NCI-H446 (cell line): Measurements from ENCODE around the gene DPP8.
"Not testable (repeated sequence)": the region's sequence is repeated elsewhere in the genome, so short reads cannot be mapped to it uniquely, and the experiment has no call there.

ENCODE experiments used
- DNase-seq, 2 experiments: peaks; one replicate each; lab custom pipeline; 2025; lab: John Stamatoyannopoulos, UW

Gene DPP8

DNA sequence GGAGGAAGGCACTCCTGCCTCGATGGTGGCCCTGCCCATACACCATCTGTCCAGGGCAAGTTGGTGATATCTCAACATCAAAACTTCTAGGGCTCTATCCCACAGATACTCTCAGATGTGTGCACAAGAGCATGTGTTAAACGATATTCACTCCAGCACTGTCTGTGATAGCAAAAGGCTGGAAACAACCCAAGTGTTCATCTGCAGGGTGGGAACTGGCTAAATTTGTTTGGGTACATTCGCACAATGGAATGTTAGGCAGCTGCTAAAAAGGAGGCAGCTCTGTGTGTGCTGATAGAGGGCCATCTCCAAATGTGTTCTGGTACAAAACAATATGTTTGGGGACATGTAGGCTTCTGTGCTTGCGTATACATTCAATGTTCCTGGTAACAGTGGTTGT lies 114.5 kb downstream of the DPP8 start:
- DNase-seq: no peak

DNA sequence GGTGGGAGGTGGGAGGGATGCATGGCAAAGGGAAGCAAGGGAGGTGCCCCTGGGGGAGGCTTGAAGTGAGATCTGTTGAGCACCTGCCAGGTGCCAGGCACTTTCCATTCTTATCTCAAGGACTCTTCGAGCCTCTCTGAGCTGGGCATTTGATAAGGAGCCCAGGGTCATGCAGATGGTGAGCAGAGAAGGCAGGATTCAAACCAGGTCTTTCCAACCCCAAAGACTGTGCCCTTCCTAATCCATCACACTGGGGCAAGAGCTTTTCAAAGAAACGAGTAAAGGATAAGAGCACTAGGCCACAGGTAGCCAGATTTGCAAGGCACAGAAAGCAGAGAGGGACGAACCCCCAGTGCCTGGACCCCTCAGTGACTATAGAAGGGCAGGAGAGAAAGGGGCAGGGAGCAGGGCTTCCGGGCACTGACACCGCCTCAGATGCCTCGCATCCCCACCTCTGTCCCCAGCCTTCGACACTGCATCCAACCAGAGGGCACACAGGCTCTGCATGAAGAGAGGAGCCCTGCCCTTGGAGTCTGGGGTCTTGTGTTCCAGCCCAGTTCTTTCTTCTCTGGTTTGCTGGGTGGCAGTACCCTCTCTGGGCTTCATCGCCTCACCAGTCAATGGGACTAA lies 115.8 kb downstream of the DPP8 start:
- no peak for DNase-seq

DNA sequence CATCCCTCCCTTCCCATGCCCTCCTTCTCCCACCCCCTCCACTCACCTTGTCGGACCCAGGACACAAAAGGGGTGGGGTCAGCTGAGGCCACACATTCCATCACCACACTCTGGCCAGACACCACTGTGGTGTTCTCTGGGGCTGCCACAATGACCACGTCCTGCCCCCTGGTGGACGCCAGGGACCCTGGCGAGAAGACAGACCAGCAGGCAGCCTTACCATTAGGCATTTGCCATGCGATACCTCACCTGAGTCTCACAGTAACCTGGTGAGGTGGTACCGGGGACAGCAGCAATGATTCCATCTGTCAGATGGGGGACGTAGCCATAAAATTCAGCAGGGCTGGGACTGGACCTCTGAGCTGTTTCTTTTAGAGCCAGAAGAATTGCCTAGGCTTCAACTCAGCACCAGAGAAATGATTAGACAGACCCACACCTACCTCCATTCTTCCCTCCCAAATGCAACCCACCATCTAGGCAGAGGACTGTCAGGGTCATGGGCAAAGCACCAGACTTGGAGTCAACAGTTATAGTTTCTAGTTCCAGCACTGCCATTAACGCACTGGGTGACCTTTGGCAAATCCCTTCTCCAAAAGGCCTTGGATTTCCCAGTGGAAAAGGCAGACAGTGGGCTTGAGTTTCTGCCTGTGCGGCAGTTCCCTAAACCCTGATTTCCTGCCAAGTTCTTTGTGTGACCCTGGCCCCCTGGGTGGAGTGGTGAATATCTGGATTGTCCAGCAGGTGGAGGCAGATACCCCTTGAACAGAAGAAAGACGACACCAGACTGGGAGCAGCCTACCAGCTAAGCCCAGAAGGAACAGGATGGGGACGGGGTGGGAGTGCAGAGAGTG lies 116.5 kb downstream of the DPP8 start:
- peak; percentile 58 to 89 for DNase-seq

DNA sequence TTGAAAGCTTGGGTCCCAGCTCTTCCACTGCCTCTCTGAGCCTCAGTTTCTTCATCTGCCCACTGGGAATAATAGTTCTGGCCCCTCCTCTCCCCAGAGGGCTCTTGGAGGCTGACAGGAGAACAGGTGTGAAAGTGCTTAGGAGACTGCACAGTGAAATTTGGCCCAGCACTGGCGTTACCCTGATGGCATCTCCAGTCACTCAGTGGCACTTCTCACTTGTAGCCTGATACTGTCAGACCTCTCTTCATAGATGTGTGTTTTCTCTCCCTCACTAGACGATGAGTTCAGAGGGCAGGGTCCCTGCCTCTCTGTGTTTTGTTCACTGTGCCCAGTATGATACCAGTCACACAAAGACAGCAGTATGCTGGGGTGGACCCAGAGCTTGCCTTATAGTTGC lies 117.5 kb downstream of the DPP8 start:
- no peak for DNase-seq

DNA sequence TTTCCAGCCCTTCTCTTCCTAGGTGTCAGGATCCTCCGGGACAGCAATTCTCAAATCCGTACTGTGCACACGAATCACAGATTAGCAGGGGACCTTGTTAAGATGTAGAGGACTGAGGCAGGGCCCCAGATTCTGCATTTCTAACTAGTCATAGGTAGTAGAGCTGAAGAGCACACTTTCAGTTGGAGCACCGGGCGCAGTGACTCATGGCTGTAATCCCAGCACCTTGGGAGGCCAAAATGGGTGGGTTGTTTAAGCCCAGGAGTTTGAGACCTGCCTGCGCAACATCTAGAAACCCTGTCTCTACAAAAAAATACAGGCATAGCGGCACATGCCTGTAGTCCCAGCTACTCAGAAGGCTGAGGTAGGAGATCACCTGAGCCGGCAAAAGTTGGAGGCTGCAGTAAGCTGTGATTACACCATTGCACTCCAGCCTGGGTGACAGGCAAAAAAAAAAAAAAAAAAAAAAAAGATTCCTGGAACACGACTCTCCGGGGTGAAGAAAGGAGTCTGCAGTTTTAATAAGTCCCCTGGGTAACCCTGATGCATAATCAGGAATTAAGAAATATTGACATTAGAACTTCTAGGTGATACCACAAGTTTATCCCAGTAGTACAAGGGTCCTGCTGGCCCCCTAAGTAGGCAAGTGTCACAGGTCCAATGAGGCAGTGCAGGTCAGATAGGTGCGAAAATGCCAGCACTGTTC lies 118.3 kb downstream of the DPP8 start:
- no peak for DNase-seq

DNA sequence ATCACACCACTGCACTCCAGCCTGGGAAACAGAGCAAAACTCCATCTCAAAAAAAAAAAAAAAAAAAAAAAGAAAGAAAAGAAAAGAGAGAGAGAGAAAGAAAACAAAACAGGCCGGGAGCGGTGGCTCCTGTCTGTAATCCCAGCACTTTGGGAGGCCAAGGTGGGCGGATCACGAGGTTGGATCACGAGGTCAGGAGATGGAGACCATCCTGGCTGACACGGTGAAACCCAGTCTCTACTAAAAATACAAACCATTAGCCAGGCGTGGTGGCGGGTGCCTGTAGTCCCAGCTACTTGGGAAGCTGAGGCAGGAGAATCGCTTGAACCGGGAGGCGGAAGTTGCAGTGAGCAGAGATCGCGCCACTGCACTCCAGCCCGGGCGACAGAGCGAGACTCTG lies 119.0 kb downstream of the DPP8 start:
- DNase-seq: not testable (repeated sequence)

DNA sequence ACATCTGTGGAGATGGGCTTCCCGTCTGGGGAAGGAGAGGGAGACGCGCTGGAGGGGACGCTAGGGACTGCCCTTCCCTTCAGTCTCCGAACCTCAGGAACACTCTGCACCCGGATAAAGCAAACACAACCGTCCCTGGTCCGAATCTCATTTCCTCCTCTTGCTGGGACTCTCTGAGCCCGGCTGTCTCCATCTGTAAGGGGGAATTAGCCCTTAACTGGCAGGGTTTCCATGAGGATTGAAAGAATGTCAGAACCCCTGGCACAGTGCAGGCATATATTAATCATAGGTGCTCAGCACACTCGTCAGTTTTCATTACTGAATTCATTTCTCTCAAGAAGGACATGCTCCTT lies 120.5 kb downstream of the DPP8 start:
- no peak for DNase-seq

DNA sequence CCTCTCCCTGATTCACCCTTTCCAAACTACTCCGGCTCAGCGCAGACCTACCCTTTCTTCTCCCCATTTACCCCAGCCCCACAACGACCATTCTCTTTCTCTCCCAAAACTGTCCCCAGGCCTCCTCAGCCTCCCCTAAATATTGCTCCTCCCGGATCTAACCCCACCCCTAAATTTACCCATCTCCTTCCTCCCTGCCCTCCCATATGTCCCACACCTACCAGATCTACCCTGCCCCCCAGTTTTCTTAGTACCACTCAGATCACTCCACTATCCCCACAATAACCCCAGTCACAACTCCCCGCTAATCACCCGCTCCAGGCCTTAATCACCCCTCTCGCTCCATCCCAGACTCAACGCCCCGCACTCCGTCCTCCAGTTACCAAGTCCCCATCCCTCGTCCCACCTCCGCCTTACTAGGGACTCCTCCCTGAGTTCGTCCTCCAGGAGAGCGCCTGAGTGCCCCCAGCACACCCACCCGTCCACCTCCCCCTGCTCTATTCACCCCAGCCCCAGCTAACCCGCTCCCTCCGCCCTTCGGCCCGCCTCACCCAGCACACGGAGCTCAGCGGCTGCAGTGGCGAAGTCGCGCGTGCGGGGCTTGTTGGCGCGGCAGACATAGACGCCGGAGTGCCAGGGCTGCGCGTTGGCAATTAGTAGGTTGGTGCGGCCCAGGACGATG lies 121.1 kb downstream of the DPP8 start:
- DNase-seq: no peak

DNA sequence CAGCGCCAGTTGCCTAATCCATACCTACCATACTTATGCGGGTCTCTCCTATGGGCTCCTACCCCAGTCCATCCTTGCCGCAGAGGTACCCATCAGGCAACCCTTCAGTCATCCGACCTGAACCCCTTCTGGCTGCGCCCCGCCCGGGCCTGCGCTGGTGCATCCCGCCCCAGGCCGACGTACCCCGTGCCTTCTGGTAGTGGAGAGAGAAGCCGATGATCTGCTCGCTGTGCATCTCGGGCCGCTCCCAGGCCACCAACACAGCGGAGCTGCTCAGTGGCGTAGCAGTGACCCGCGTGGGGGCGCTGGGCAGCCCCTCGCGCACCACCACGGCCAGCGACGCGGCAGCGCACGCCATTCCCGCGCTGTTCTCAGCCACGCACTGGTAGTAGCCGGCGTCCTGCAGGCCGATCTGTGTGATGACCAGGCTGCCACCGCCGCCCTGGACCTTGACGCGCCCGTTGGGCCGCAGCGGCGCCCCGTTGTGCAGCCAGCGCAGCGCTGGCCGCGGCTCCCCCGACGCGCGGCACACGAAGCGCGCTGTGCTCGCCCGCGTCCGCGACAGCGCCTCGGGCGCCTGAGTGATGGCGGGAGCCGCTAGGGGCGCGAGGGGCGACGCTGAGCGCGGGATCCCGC lies 121.8 kb downstream of the DPP8 start:
- DNase-seq: no peak

DNA sequence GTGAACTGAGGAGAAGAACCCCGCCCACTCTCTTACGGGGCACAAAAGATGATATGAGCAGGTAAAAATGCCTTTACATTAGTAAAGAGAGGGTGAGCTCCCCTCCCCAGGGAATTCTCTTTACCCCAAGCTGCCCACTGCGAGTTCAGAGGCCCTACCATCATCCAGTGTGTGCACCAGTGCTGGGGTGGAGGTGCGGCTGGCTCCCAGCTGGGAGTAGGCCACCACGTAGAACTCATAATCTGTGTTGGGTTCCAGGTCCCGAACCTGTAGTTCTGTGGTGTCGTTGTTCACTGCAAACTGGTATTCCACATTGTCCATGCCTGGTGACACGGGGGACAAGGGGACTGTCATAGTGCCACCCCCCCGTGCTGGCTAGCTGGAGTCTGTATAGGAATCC lies 122.6 kb downstream of the DPP8 start:
- no peak for DNase-seq

DNA sequence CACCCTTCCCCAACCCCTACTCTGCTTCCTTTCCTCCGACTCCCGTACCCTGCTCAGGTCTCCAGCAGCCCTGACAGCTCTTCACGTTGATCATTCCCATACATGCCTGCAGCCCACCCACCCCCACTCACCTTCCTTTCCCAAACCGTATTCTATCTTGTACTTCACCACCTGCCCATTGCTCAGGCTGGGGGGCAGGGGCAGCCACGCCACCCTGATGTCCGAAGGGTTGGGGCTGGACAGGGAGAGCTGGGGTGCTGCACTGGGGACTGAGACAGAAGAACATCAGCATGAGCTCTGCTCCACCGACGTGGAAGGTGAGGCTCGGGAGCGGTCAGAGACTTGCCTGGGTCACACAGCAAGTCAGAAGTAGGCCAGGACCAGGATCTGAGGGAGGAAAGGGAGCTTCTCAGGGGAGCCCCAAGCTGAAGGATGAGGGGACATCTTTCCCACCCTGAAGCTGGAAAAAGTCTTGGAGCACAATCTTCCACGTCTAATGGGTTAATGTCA lies 123.2 kb downstream of the DPP8 start:
- DNase-seq: no peak

DNA sequence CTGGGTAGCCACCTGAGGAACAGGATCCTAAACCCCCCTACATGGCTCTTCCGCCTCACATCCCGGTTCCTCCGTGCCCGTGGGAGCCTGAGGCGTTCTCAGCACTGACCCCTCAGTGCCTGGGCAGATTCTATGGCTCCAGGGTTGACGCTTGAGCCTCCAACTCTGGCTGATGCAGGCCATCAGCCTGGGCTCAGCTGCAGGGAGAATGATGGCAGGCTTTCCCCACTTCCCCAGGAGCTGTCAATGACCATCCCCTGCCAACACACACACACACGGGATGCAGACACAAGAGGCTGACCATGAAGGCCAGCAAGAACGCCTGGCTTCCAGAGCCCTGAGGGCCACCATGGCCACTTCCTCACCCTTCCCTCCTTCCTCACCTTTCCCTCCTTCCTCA lies 123.9 kb downstream of the DPP8 start:
- no peak for DNase-seq

DNA sequence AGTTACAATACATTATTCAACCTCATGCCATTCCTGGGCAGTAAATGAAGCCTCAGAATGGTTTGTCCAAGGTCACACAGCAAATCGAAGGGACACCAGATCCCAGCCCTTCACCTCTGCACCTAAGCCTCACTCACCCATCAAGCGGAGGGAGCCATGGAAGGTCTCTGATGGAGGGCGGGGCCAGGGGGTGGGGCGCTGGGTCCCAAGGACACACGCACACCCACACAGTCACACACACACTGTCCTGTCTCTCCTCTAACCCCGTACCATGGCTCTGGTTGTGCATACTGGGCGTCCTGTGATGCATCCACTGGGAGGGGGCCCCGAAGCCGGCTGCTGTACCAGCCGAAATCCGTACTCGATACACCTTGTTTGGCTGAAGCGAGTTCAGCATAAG lies 124.4 kb downstream of the DPP8 start:
- DNase-seq: no peak
